M059J (cell line): ENCODE data around the gene MARK1. TPM values are rescaled to one million over a fixed set of nuclear protein-coding genes. Genes with fewer than 3 reads are reported as not detected.
"Not testable (repeated sequence)": the region's sequence is repeated elsewhere in the genome, so short reads cannot be mapped to it uniquely, and the experiment has no call there.

Experiments used
- DNase-seq: peaks from one replicate; pipeline ENCODE4 v3.0.0-alpha.2; 2012; ENCODE audit warnings: low read depth
- total RNA-seq: library from RNA; depleted of rRNA; stranded (reverse); fragments of >200 nt; shearing (Covaris generic); gene quantifications from 2 replicates; pipeline ENCODE4 v1.2.3, GENCODE V29; 2014

MARK1 gene
- total RNA-seq, 1 experiment from 2014 or later = 0.02 TPM

- not testable (repeated sequence) for DNase-seq
Observed at GRCh38 chr1:220611100-220611499, 83.2 kb downstream of the MARK1 start.

- no peak for DNase-seq
Observed at GRCh38 chr1:220616836-220617235, 88.9 kb downstream of the MARK1 start.

GRCh38 chr1:220628431-220628830, 100.5 kb downstream of the MARK1 start:
- DNase-seq = no peak

- peak; percentile 2 for DNase-seq
Observed at GRCh38 chr1:220631238-220631815, 103.4 kb downstream of the MARK1 start.

- no peak for DNase-seq
Observed at GRCh38 chr1:220637759-220638158, 109.8 kb downstream of the MARK1 start.

- no peak for DNase-seq
Observed at GRCh38 chr1:220642285-220642684, 114.3 kb downstream of the MARK1 start.

GRCh38 chr1:220652995-220653394, 125.1 kb downstream of the MARK1 start:
- DNase-seq = no peak

- no peak for DNase-seq
Observed at GRCh38 chr1:220655509-220655908, 127.6 kb downstream of the MARK1 start.

GRCh38 chr1:220655961-220656740, 128.2 kb downstream of the MARK1 start:
- no peak for DNase-seq

GRCh38 chr1:220666349-220666748, 138.4 kb downstream of the MARK1 start:
- DNase-seq = no peak

GRCh38 chr1:220669005-220669404, 141.1 kb downstream of the MARK1 start:
- DNase-seq = no peak

- DNase-seq = no peak
Observed at GRCh38 chr1:220670365-220670764, 142.4 kb downstream of the MARK1 start.

GRCh38 chr1:220673921-220674320, 146.0 kb downstream of the MARK1 start:
- DNase-seq = no peak

- no peak for DNase-seq
Observed at GRCh38 chr1:220677251-220677650, 149.3 kb downstream of the MARK1 start.

- peak; percentile 34 for DNase-seq
Observed at GRCh38 chr1:220680085-220680687, 152.2 kb downstream of the MARK1 start.

- DNase-seq = peak; percentile 18
Observed at GRCh38 chr1:220681220-220681880, 153.4 kb downstream of the MARK1 start.

GRCh38 chr1:220682901-220683576, 155.1 kb downstream of the MARK1 start:
- DNase-seq = peak; percentile 6

- not testable (repeated sequence) for DNase-seq
Observed at GRCh38 chr1:220683716-220684115, 155.8 kb downstream of the MARK1 start.

- DNase-seq = no peak
Observed at GRCh38 chr1:220684890-220685289, 157.0 kb downstream of the MARK1 start.

GRCh38 chr1:220685879-220686278, 157.9 kb downstream of the MARK1 start:
- DNase-seq = peak; percentile 9

GRCh38 chr1:220687809-220688208, 159.9 kb downstream of the MARK1 start:
- DNase-seq = no peak

- DNase-seq = no peak
Observed at GRCh38 chr1:220689666-220690065, 161.7 kb downstream of the MARK1 start.
